A549 (cell line): Measurements from ENCODE around the gene STK4. TPM values are rescaled to one million over a fixed set of nuclear protein-coding genes. Genes with fewer than 3 reads are reported as not detected.

Source experiments
- ATAC-seq, 2 experiments: fragments of 200-7000 bp in 1 of 2; fragments of >200 bp in 1 of 2; cut with Nextera tagmentation in 1 of 2; cut with Tn5 transposase in 1 of 2; 3 replicates each; pipeline versions ENCODE4 v1.8.0 to v1.9.1; 2018 to 2020; ENCODE audit warnings: mild to moderate bottlenecking in 1 of 2, moderate library complexity in 1 of 2
- CTCF ChIA-PET: fragments of 300-600 bp; sonication (Branson Sonifier 250); formaldehyde crosslinking; extraction: SDS; loops from one replicate; lab custom pipeline; 2021; ENCODE audit warnings: antibody characterized with exemption, inconsistent platforms; lab: Yijun Ruan, JAX
- POLR2A ChIA-PET: fragments of 350-600 bp; formaldehyde crosslinking; extraction: SDS; loops from one replicate; lab custom pipeline; 2021; ENCODE audit warnings: antibody characterized with exemption, inconsistent platforms; lab: Yijun Ruan, JAX
- DNase-seq, 2 experiments: peaks; one replicate each; pipeline versions ENCODE4 v3.0.0 to v3.0.0-alpha.2; 2011 to 2016; ENCODE audit warnings: low read depth in 1 of 2, low spot score in 1 of 2
- FAIRE-seq: peaks from 2 replicates; lab custom pipeline; 2011; peaks lifted over from hg19 to GRCh38; lab: Jason Lieb, UNC
- H3K27ac ChIP-seq, 2 experiments: fragments of >200 bp; sonication (Bioruptor Twin); formaldehyde crosslinking; 3 replicates each; pipeline ENCODE4 v1.5.1; 2016 to 2017
- H3K4me1 ChIP-seq: fragments of >200 bp; sonication (Bioruptor Twin); formaldehyde crosslinking; 3 replicates; pipeline ENCODE4 v1.6.1; 2016
- H3K4me2 ChIP-seq: fragments of >200 bp; sonication (Bioruptor Twin); formaldehyde crosslinking; 3 replicates; pipeline ENCODE4 v1.6.1; 2016
- H3K4me3 ChIP-seq: fragments of >200 bp; sonication (Bioruptor Twin); formaldehyde crosslinking; 3 replicates; pipeline ENCODE4 v1.5.1; 2016
- H3K9me3 ChIP-seq: fragments of >200 bp; sonication (Bioruptor Twin); formaldehyde crosslinking; 3 replicates; pipeline ENCODE4 v1.6.1; 2016
- CBX8 ChIP-seq: fragments of 200-600 bp; sonication (generic); IDR thresholded peaks from 2 replicates; pipeline ENCODE4 v1.6.1; 2016
- CEBPB ChIP-seq, 2 experiments: fragments of >200 bp in 1 of 2; sonication (Bioruptor Twin) in 1 of 2; formaldehyde crosslinking in 1 of 2; IDR thresholded peaks; 2 replicates each; pipeline ENCODE4 v1.6.1; 2012 to 2016
- EP300 ChIP-seq, 2 experiments: fragments of >200 bp; sonication (Bioruptor Twin); formaldehyde crosslinking; IDR thresholded peaks; 2 replicates in 1 of 2; 3 replicates in 1 of 2; pipeline ENCODE4 v1.6.1; 2016 to 2017
- ESRRA ChIP-seq: fragments of 150-350 bp; IDR thresholded peaks from 2 replicates; pipeline ENCODE4 v1.6.1; 2014; ENCODE audit warnings: mild to moderate bottlenecking, low read length, borderline replicate concordance
- FOSB ChIP-seq: fragments of 250-450 bp; sonication (Bioruptor Pico); IDR thresholded peaks from 2 replicates; pipeline ENCODE4 v1.5.0; 2020; ENCODE audit warnings: mild to moderate bottlenecking, moderate library complexity
- FOXS1 ChIP-seq: fragments of 250-450 bp; sonication (Bioruptor Pico); IDR thresholded peaks from 2 replicates; pipeline ENCODE4 v1.5.0; 2020; ENCODE audit warnings: mild to moderate bottlenecking, moderate library complexity
- HEYL ChIP-seq: fragments of 250-450 bp; sonication (Bioruptor Pico); IDR thresholded peaks from 2 replicates; pipeline ENCODE4 v1.8.0; 2021; ENCODE audit warnings: mild to moderate bottlenecking, moderate library complexity
- HOXA7 ChIP-seq: fragments of 250-450 bp; sonication (Bioruptor Pico); IDR thresholded peaks from 2 replicates; pipeline ENCODE4 v1.5.0; 2020; ENCODE audit warnings: mild to moderate bottlenecking, moderate library complexity
- JUNB ChIP-seq: fragments of >200 bp; sonication (Bioruptor Twin); formaldehyde crosslinking; IDR thresholded peaks from 2 replicates; pipeline ENCODE4 v1.6.1; 2016
- KDM5A ChIP-seq: fragments of 200-600 bp; sonication (generic); IDR thresholded peaks from 2 replicates; pipeline ENCODE4 v1.6.1; 2016; ENCODE audit warnings: antibody characterized with exemption, mild to moderate bottlenecking
- MAFK ChIP-seq: fragments of 450-650 bp; IDR thresholded peaks from 2 replicates; pipeline ENCODE4 v1.6.1; 2014; ENCODE audit not compliant: partially characterized antibody
- MAZ ChIP-seq: fragments of 150-350 bp; IDR thresholded peaks from 2 replicates; pipeline ENCODE4 v1.6.1; 2014; ENCODE audit warnings: antibody characterized with exemption, low read depth, low read length, borderline replicate concordance
- MYC ChIP-seq: IDR thresholded peaks from 2 replicates; pipeline ENCODE4 v1.6.1; 2012; ENCODE audit warnings: mild to moderate bottlenecking, inconsistent platforms, low read length, improper control_type of control experiment, borderline replicate concordance
- NFE2L2 ChIP-seq: fragments of 150-350 bp; conservative IDR thresholded peaks from 2 replicates; pipeline ENCODE4 v1.6.1; 2014; ENCODE audit warnings: low read length
- POLR2A ChIP-seq: IDR thresholded peaks from 2 replicates; pipeline ENCODE4 v1.6.1; 2012; ENCODE audit warnings: mild to moderate bottlenecking, low read length
- POLR2AphosphoS2 ChIP-seq: conservative IDR thresholded peaks from 2 replicates; pipeline ENCODE4 v1.6.1; 2012; ENCODE audit warnings: low read length, improper control_type of control experiment, inconsistent platforms
- RAD21 ChIP-seq, 2 experiments: fragments of >200 bp in 1 of 2; sonication (Bioruptor Twin) in 1 of 2; formaldehyde crosslinking in 1 of 2; IDR thresholded peaks in 1 of 2; conservative IDR thresholded peaks in 1 of 2; 2 replicates in 1 of 2; 3 replicates in 1 of 2; pipeline ENCODE4 v1.6.1; 2012 to 2018; ENCODE audit warnings: inconsistent platforms in 1 of 2
- SMC3 ChIP-seq: fragments of >200 bp; sonication (Bioruptor Twin); formaldehyde crosslinking; IDR thresholded peaks from 3 replicates; pipeline ENCODE4 v1.6.1; 2018; ENCODE audit warnings: inconsistent platforms
- ZNF302 ChIP-seq: fragments of 250-450 bp; sonication (Bioruptor Pico); IDR thresholded peaks from 2 replicates; pipeline ENCODE4 v1.9.0; 2021; ENCODE audit warnings: inconsistent platforms, mild to moderate bottlenecking, moderate library complexity
- ZSCAN20 ChIP-seq: fragments of 250-450 bp; sonication (Bioruptor Pico); IDR thresholded peaks from 2 replicates; pipeline ENCODE4 v1.8.0; 2022; ENCODE audit warnings: mild to moderate bottlenecking, moderate library complexity
- WGBS: methylation state at CpG from one replicate; pipeline ENCODE4 v1.1.6; 2017; ENCODE audit errors: missing lambda C conversion rate; 5-methylcytosine and 5-hydroxymethylcytosine counted together
- polyA plus RNA-seq, 4 experiments: library from polyadenylated mRNA; depleted of rRNA in 3 of 4; stranded (reverse); fragments of >200 nt; fragmentation: RNase III in 1 of 4; extraction: RNeasy Plus Mini Kit Qiagen cat#74134 plus additional on column Dnase treatment in 1 of 4; gene quantifications; 2 replicates in 3 of 4; 3 replicates in 1 of 4; pipeline ENCODE4 v1.2.3, GENCODE V29; 2011 to 2017
- TF ChIP-seq, protein P1 (sequence below): fragments of 200-600 bp; sonication (generic); IDR thresholded peaks from 2 replicates; pipeline ENCODE4 v1.6.1; 2016; ENCODE audit warnings: antibody characterized with exemption, mild to moderate bottlenecking, moderate library complexity
- TF ChIP-seq, protein P2 (sequence below): IDR thresholded peaks from 2 replicates; pipeline ENCODE4 v1.6.1; 2012
- TF ChIP-seq, protein P3 (sequence below): fragments of 150-350 bp; IDR thresholded peaks from 2 replicates; pipeline ENCODE4 v1.6.1; 2014; ENCODE audit warnings: low read depth, mild to moderate bottlenecking, low read length
- TF ChIP-seq, protein P4 (sequence below): fragments of 450-650 bp; IDR thresholded peaks from 2 replicates; pipeline ENCODE4 v1.6.1; 2014; ENCODE audit warnings: antibody characterized with exemption
- TF ChIP-seq, protein P5 (sequence below): fragments of >200 bp; sonication (Bioruptor Twin); formaldehyde crosslinking; IDR thresholded peaks from 3 replicates; pipeline ENCODE4 v1.5.1; 2016
- TF ChIP-seq, protein P6 (sequence below): fragments of 250-450 bp; sonication (Bioruptor Pico); IDR thresholded peaks from 2 replicates; pipeline ENCODE4 v1.5.0; 2020; ENCODE audit warnings: low read depth, mild to moderate bottlenecking, moderate library complexity
- TF ChIP-seq, protein P7 (sequence below): IDR thresholded peaks from 2 replicates; pipeline ENCODE4 v1.6.1; 2012

Gene STK4
- polyA plus RNA-seq, 2 of the 4 experiments (the other 2 are of a cell fraction), result 14.5 to 34.5 TPM

DNA sequence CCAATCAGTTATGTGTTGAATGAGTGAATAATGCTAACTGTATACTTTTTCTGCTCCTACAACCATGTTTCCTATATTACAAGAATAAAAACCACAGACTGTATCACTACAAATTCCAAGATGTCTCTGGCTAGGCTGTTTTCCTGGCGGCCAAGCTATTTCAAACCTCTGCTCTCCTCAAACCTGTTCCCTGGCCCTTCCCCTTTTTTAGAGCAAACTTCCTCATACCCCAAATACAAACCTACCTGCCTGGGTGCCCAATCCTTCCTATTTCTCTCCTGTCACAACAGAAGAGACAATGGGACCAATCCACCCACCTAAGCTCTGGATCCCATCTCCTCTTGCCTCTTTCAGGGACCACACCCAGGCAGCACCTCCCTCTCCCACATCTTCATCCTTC is 13.6 kb upstream of the STK4 start (continued):
- TF ChIP-seq, protein P1, sequence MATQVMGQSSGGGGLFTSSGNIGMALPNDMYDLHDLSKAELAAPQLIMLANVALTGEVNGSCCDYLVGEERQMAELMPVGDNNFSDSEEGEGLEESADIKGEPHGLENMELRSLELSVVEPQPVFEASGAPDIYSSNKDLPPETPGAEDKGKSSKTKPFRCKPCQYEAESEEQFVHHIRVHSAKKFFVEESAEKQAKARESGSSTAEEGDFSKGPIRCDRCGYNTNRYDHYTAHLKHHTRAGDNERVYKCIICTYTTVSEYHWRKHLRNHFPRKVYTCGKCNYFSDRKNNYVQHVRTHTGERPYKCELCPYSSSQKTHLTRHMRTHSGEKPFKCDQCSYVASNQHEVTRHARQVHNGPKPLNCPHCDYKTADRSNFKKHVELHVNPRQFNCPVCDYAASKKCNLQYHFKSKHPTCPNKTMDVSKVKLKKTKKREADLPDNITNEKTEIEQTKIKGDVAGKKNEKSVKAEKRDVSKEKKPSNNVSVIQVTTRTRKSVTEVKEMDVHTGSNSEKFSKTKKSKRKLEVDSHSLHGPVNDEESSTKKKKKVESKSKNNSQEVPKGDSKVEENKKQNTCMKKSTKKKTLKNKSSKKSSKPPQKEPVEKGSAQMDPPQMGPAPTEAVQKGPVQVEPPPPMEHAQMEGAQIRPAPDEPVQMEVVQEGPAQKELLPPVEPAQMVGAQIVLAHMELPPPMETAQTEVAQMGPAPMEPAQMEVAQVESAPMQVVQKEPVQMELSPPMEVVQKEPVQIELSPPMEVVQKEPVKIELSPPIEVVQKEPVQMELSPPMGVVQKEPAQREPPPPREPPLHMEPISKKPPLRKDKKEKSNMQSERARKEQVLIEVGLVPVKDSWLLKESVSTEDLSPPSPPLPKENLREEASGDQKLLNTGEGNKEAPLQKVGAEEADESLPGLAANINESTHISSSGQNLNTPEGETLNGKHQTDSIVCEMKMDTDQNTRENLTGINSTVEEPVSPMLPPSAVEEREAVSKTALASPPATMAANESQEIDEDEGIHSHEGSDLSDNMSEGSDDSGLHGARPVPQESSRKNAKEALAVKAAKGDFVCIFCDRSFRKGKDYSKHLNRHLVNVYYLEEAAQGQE, result no peak
- TF ChIP-seq, protein P2, sequence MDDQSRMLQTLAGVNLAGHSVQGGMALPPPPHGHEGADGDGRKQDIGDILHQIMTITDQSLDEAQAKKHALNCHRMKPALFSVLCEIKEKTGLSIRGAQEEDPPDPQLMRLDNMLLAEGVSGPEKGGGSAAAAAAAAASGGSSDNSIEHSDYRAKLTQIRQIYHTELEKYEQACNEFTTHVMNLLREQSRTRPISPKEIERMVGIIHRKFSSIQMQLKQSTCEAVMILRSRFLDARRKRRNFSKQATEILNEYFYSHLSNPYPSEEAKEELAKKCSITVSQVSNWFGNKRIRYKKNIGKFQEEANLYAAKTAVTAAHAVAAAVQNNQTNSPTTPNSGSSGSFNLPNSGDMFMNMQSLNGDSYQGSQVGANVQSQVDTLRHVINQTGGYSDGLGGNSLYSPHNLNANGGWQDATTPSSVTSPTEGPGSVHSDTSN, result no peak
- TF ChIP-seq, protein P3, sequence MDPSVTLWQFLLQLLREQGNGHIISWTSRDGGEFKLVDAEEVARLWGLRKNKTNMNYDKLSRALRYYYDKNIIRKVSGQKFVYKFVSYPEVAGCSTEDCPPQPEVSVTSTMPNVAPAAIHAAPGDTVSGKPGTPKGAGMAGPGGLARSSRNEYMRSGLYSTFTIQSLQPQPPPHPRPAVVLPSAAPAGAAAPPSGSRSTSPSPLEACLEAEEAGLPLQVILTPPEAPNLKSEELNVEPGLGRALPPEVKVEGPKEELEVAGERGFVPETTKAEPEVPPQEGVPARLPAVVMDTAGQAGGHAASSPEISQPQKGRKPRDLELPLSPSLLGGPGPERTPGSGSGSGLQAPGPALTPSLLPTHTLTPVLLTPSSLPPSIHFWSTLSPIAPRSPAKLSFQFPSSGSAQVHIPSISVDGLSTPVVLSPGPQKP, result no peak
- TF ChIP-seq, protein P4, sequence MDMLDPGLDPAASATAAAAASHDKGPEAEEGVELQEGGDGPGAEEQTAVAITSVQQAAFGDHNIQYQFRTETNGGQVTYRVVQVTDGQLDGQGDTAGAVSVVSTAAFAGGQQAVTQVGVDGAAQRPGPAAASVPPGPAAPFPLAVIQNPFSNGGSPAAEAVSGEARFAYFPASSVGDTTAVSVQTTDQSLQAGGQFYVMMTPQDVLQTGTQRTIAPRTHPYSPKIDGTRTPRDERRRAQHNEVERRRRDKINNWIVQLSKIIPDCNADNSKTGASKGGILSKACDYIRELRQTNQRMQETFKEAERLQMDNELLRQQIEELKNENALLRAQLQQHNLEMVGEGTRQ, result no peak
- no peak for TF ChIP-seq CEBPB (IDR thresholded peaks at IDR 0.05)
- TF ChIP-seq, all 56 proteins: peak for 0

DNA sequence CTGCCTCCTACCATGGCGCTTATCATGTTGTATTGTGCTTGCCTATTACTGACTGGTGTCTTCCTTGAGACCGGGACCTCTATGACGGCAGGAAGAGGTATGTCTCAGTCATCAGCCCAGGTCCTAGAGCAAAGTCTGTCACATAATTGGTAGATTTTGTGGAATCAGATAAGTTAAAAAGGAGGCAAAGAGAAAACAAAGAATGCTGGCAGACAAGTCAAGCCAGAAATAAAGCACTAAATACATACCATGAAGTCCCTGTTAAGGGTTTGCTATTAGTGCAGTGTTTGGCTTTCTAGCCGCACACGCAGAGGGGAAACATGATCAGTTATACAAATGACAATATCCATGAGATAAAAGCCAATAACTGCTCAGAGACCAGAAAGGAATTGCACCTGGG is 12.1 kb upstream of the STK4 start:
- CTCF ChIA-PET, result interaction anchor here (1.6 kb wide), 1 partner anchor 11 kb away, joined by 3 read pairs; no protein-coding TSS in a partner anchor
- POLR2A ChIA-PET, result no interaction called here

DNA sequence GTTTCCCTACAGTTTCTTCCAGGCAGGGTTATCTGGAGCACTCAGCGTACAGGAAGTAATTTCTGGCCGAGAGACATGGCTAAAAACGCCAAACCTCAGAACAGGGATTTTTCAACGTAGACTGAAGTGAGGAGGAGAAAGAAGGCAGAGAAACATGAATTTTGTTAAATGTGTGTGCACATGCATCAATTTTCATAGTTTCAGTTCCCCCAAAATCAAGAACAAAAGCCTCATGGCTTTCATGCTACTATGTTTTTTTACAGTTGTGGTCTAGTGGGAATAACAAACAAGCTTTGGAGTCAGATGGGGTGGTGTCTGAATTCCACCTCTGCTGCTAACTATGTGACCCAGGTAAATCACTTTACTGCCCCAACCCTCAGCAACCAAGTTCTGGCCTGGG is 11.0 kb upstream of the STK4 start:
- DNase-seq (no peak), FAIRE-seq (no peak), ATAC-seq (no peak)
- no peak overlapping the region for H3K27ac ChIP-seq
- no peak overlapping the region for H3K4me3 ChIP-seq
- H3K4me1 ChIP-seq, result peaks cover 11% of the 10 kb centered on the region; the same call in 2 of the 3 replicates
- CTCF ChIA-PET, result no interaction called here
- no peaks in the 10 kb centered on the region for H3K9me3 ChIP-seq
- no peak overlapping the region for H3K4me2 ChIP-seq
- POLR2A ChIA-PET, result no interaction called here
- WGBS, result 91% methylated on average over 4 of the region's 4 CpGs
- TF ChIP-seq FOSB (CRISPR knock-in tag), result no peak
- no peak for TF ChIP-seq KDM5A
- TF ChIP-seq POLR2AphosphoS2, result no peak
- no peak for TF ChIP-seq RAD21 (conservative IDR thresholded peaks at IDR 0.05 in 1 of 2, IDR thresholded peaks at IDR 0.05 in 1 of 2)
- no peak for TF ChIP-seq HOXA7 (CRISPR knock-in tag)
- TF ChIP-seq, protein P4, result no peak
- TF ChIP-seq MYC, result no peak
- TF ChIP-seq NFE2L2, result no peak
- TF ChIP-seq CEBPB (IDR thresholded peaks at IDR 0.05), result no peak
- no peak for TF ChIP-seq ZNF302
- TF ChIP-seq, protein P5, sequence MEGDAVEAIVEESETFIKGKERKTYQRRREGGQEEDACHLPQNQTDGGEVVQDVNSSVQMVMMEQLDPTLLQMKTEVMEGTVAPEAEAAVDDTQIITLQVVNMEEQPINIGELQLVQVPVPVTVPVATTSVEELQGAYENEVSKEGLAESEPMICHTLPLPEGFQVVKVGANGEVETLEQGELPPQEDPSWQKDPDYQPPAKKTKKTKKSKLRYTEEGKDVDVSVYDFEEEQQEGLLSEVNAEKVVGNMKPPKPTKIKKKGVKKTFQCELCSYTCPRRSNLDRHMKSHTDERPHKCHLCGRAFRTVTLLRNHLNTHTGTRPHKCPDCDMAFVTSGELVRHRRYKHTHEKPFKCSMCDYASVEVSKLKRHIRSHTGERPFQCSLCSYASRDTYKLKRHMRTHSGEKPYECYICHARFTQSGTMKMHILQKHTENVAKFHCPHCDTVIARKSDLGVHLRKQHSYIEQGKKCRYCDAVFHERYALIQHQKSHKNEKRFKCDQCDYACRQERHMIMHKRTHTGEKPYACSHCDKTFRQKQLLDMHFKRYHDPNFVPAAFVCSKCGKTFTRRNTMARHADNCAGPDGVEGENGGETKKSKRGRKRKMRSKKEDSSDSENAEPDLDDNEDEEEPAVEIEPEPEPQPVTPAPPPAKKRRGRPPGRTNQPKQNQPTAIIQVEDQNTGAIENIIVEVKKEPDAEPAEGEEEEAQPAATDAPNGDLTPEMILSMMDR, result no peak
- no peak for TF ChIP-seq SMC3

More for the DNA sequence above, 12.1 kb upstream of the STK4 start:
- DNase-seq, result no peak
- TF ChIP-seq JUNB, result no peak
- TF ChIP-seq MAZ, result no peak
- TF ChIP-seq POLR2A, result no peak
- no peak for TF ChIP-seq ESRRA
- TF ChIP-seq RAD21 (conservative IDR thresholded peaks at IDR 0.05 in 1 of 2, IDR thresholded peaks at IDR 0.05 in 1 of 2), result no peak
- TF ChIP-seq MAFK, result no peak
- no peak for TF ChIP-seq EP300 (IDR thresholded peaks at IDR 0.05)
- TF ChIP-seq MYC, result no peak
- TF ChIP-seq, protein P4, result no peak
- no peak for TF ChIP-seq CBX8
- no peak for TF ChIP-seq HEYL (CRISPR knock-in tag)
- no peak for TF ChIP-seq FOXS1 (CRISPR knock-in tag)
- TF ChIP-seq, protein P6, sequence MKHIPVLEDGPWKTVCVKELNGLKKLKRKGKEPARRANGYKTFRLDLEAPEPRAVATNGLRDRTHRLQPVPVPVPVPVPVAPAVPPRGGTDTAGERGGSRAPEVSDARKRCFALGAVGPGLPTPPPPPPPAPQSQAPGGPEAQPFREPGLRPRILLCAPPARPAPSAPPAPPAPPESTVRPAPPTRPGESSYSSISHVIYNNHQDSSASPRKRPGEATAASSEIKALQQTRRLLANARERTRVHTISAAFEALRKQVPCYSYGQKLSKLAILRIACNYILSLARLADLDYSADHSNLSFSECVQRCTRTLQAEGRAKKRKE, result no peak
- TF ChIP-seq ZSCAN20 (CRISPR knock-in tag), result no peak
- TF ChIP-seq, protein P7, sequence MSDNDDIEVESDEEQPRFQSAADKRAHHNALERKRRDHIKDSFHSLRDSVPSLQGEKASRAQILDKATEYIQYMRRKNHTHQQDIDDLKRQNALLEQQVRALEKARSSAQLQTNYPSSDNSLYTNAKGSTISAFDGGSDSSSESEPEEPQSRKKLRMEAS, result no peak
- Histone ChIP-seq H3K27ac (no peak overlapping the region), H3K4me2 (no peak overlapping the region), H3K4me1 (peaks cover 10% of the 10 kb centered on the region; the same call in 2 of the 3 replicates), H3K4me3 (no peak overlapping the region), H3K9me3 (no peaks in the 10 kb centered on the region)
- ATAC-seq, result no peak
- 93% methylated on average over 5 of the region's 5 CpGs for WGBS
- FAIRE-seq, result no peak
